H9 (cell line): ENCODE results near the gene ERI3. TPM values are rescaled to one million over a fixed set of nuclear protein-coding genes. Genes with fewer than 3 reads are reported as not detected.

ENCODE experiments used
- DNase-seq: peaks from one replicate; pipeline ENCODE4 v3.0.0-alpha.2; 2017
- H2AFZ ChIP-seq: one replicate; pipeline ENCODE4 v1.6.1; 2013; ENCODE audit warnings: mild to moderate bottlenecking, low read length, control low read depth, moderate library complexity
- H2AK5ac ChIP-seq: 2 replicates; pipeline ENCODE4 v1.6.1; 2013; ENCODE audit warnings: low read length, control low read depth, mixed read lengths; ENCODE audit not compliant: insufficient read length
- H2BK120ac ChIP-seq: one replicate; pipeline ENCODE4 v1.6.1; 2013; ENCODE audit warnings: low read depth, mild to moderate bottlenecking, low read length, control low read depth, inconsistent platforms; ENCODE audit not compliant: poor library complexity, severe bottlenecking
- H2BK12ac ChIP-seq: 2 replicates; pipeline ENCODE4 v1.6.1; 2013; ENCODE audit warnings: low read length, control low read depth, mixed read lengths, low read depth; ENCODE audit not compliant: insufficient read length
- H2BK15ac ChIP-seq: 2 replicates; pipeline ENCODE4 v1.6.1; 2013; ENCODE audit warnings: low read depth, low read length, control low read depth
- H2BK20ac ChIP-seq: one replicate; pipeline ENCODE4 v1.6.1; 2013; ENCODE audit warnings: low read depth, mild to moderate bottlenecking, low read length, control low read depth, inconsistent platforms; ENCODE audit not compliant: poor library complexity, severe bottlenecking
- H2BK5ac ChIP-seq: 2 replicates; pipeline ENCODE4 v1.6.1; 2013; ENCODE audit warnings: low read length, control low read depth, mixed read lengths; ENCODE audit not compliant: insufficient read length
- H3K14ac ChIP-seq: 2 replicates; pipeline ENCODE4 v1.6.1; 2013; ENCODE audit warnings: low read length, control low read depth; ENCODE audit not compliant: insufficient read depth
- H3K18ac ChIP-seq: 2 replicates; pipeline ENCODE4 v1.6.1; 2013; ENCODE audit warnings: low read depth, mild to moderate bottlenecking, mixed read lengths, low read length, control low read depth; ENCODE audit not compliant: insufficient read length
- H3K23ac ChIP-seq: 2 replicates; pipeline ENCODE4 v1.6.1; 2013; ENCODE audit warnings: low read length, control low read depth, mixed read lengths, low read depth; ENCODE audit not compliant: insufficient read length
- H3K23me2 ChIP-seq: 2 replicates; pipeline ENCODE4 v1.6.1; 2013; ENCODE audit warnings: low read depth, mild to moderate bottlenecking, mixed read lengths, low read length, control low read depth; ENCODE audit not compliant: insufficient read length, poor library complexity, severe bottlenecking
- H3K27ac ChIP-seq: 2 replicates; pipeline ENCODE4 v1.5.1; 2013; ENCODE audit warnings: low read length, control low read depth, mixed read lengths, low read depth; ENCODE audit not compliant: insufficient read length
- H3K27me3 ChIP-seq: 2 replicates; pipeline ENCODE4 v1.6.1; 2013; ENCODE audit warnings: low read length, control low read depth, inconsistent platforms; ENCODE audit not compliant: insufficient read depth
- H3K4ac ChIP-seq: 2 replicates; pipeline ENCODE4 v1.6.1; 2013; ENCODE audit warnings: low read depth, mild to moderate bottlenecking, control low read depth, inconsistent platforms, low read length, moderate library complexity
- H3K4me1 ChIP-seq: 2 replicates; pipeline ENCODE4 v1.6.1; 2013; ENCODE audit warnings: low read length, control low read depth, inconsistent platforms; ENCODE audit not compliant: insufficient read depth
- H3K4me2 ChIP-seq: 2 replicates; pipeline ENCODE4 v1.6.1; 2013; ENCODE audit warnings: low read length, control low read depth, mixed read lengths; ENCODE audit not compliant: insufficient read length, insufficient read depth
- H3K56ac ChIP-seq: 2 replicates; pipeline ENCODE4 v1.6.1; 2013; ENCODE audit warnings: low read depth, mild to moderate bottlenecking, mixed read lengths, low read length, control low read depth; ENCODE audit not compliant: insufficient read length
- H3K79me1 ChIP-seq: 2 replicates; pipeline ENCODE4 v1.6.1; 2013; ENCODE audit warnings: low read depth, mild to moderate bottlenecking, moderate library complexity, low read length, control low read depth, inconsistent platforms; ENCODE audit not compliant: insufficient read depth, poor library complexity, severe bottlenecking
- H3K79me2 ChIP-seq: 2 replicates; pipeline ENCODE4 v1.6.1; 2013; ENCODE audit warnings: low read length, control low read depth, inconsistent platforms; ENCODE audit not compliant: insufficient read depth
- H3K9ac ChIP-seq: 2 replicates; pipeline ENCODE4 v1.6.1; 2013; ENCODE audit warnings: low read length, control low read depth, mixed read lengths; ENCODE audit not compliant: insufficient read length; ENCODE audit errors: extremely low read depth
- H3K9me3 ChIP-seq: one replicate; pipeline ENCODE4 v1.6.1; 2013; ENCODE audit warnings: low read depth, low read length, inconsistent platforms; ENCODE audit not compliant: control insufficient read depth
- H3T11ph ChIP-seq: one replicate; pipeline ENCODE4 v1.6.1; 2013; ENCODE audit warnings: mild to moderate bottlenecking, low read length, control low read depth, inconsistent platforms
- H4K20me1 ChIP-seq: one replicate; pipeline ENCODE4 v1.6.1; 2013; ENCODE audit not compliant: control insufficient read depth, insufficient read length, insufficient read depth
- H4K5ac ChIP-seq: 2 replicates; pipeline ENCODE4 v1.6.1; 2013; ENCODE audit warnings: low read depth, mild to moderate bottlenecking, mixed read lengths, low read length, control low read depth; ENCODE audit not compliant: insufficient read length
- H4K8ac ChIP-seq: replicated peaks from 2 replicates; pipeline ENCODE4 v1.6.1; 2013; ENCODE audit warnings: low read length, control low read depth, mixed read lengths, low read depth; ENCODE audit not compliant: insufficient read length
- H4K91ac ChIP-seq: 2 replicates; pipeline ENCODE4 v1.6.1; 2013; ENCODE audit warnings: low read depth, mild to moderate bottlenecking, moderate library complexity, mixed read lengths, low read length, control low read depth; ENCODE audit not compliant: insufficient read length
- H3K27ac Mint-ChIP-seq, 3 experiments: 2 replicates in 2 of 3; 3 replicates in 1 of 3; pipeline ENCODE4 v1.8.0; 2020 to 2021; ENCODE audit warnings: mixed read lengths in 3 of 3, mild to moderate bottlenecking in 1 of 3, moderate library complexity in 1 of 3
- H3K27me3 Mint-ChIP-seq: 2 replicates; pipeline ENCODE4 v1.8.0; 2021; ENCODE audit warnings: low read depth, mild to moderate bottlenecking, moderate library complexity, mixed read lengths
- H3K36me3 Mint-ChIP-seq, 3 experiments: 2 replicates in 2 of 3; 3 replicates in 1 of 3; pipeline ENCODE4 v1.8.0; 2020 to 2021; ENCODE audit warnings: low read depth in 3 of 3, mixed read lengths in 3 of 3; ENCODE audit not compliant: insufficient read depth in 1 of 3
- H3K4me1 Mint-ChIP-seq, 2 experiments: 2 replicates each; pipeline ENCODE4 v1.8.0; 2020; ENCODE audit warnings: mixed read lengths in 2 of 2
- H3K4me3 Mint-ChIP-seq, 2 experiments: 2 replicates in 1 of 2; 3 replicates in 1 of 2; pipeline ENCODE4 v1.8.0; 2020 to 2021; ENCODE audit warnings: mild to moderate bottlenecking in 2 of 2, mixed read lengths in 2 of 2, moderate library complexity in 1 of 2
- H3K9me3 Mint-ChIP-seq, 2 experiments: 2 replicates in 1 of 2; 3 replicates in 1 of 2; pipeline ENCODE4 v1.8.0; 2020; ENCODE audit warnings: mild to moderate bottlenecking in 2 of 2, mixed read lengths in 2 of 2, moderate library complexity in 1 of 2
- CTCF ChIP-seq: fragments of 200-600 bp; sonication (generic); conservative IDR thresholded peaks from 3 replicates; pipeline ENCODE4 v1.8.0; 2021; ENCODE audit warnings: antibody characterized with exemption, mild to moderate bottlenecking
- WGBS: extraction: QIAGEN DNeasy Blood & Tissue Kit; methylation state at CpG from one replicate; pipeline ENCODE4 v1.1.7; 2013; ENCODE audit warnings: missing lambda C conversion rate, low lambda C conversion rate, mixed read lengths; ENCODE audit not compliant: insufficient read length; ENCODE audit errors: extremely low coverage; 5-methylcytosine and 5-hydroxymethylcytosine counted together
- total RNA-seq: library from RNA; stranded (reverse); gene quantifications from 2 replicates; pipeline ENCODE4 v1.2.1, GENCODE V29; 2021

ERI3 gene
- total RNA-seq, 1 experiment from 2014 or later, result 61.6 TPM

GRCh38 chr1:44236490-44237272 lies 118.4 kb downstream of the ERI3 start:
- H3K9me3 ChIP-seq, result no peaks in the 10 kb centered on the region
- no peak overlapping the region for H4K91ac ChIP-seq
- H4K8ac ChIP-seq, result no peak overlapping the region
- no peak for DNase-seq
- H3K27me3 ChIP-seq, result no peaks in the 10 kb centered on the region
- no peak overlapping the region for H2AFZ ChIP-seq
- H2AK5ac ChIP-seq, result no peak overlapping the region
- H2BK5ac ChIP-seq, result no peak overlapping the region
- H3K23ac ChIP-seq, result no peak overlapping the region
- no peak overlapping the region for H2BK15ac ChIP-seq
- H3K23me2 ChIP-seq, result no peaks in the 10 kb centered on the region
- H4K5ac ChIP-seq, result no peak overlapping the region
- H2BK12ac ChIP-seq, result no peak overlapping the region
- Mint-ChIP-seq H3K4me3 (no peak overlapping the region), H3K9me3 (no peaks in the 10 kb centered on the region; a peak in 1 of 5 replicates), H3K4me1 (peaks cover 17 to 32% of the 10 kb centered on the region in 2 experiments), H3K27me3 (no peaks in the 10 kb centered on the region; the same call in 1 of the 2 replicates), H3K27ac (peak overlapping the region in 1 of 3 experiments; percentile 49; a peak in 1 of 7 replicates), H3K36me3 (peaks cover 7 to 10% (median 9%) of the 10 kb centered on the region in 3 experiments)
- no peaks in the 10 kb centered on the region for H3K79me1 ChIP-seq
- no peak overlapping the region for H3K9ac ChIP-seq
- no peak overlapping the region for H3K4ac ChIP-seq
- no peak overlapping the region for H3K4me2 ChIP-seq
- no peak overlapping the region for H2BK20ac ChIP-seq
- no peaks in the 10 kb centered on the region for H4K20me1 ChIP-seq
- no peak overlapping the region for H3K56ac ChIP-seq
- H3K4me1 ChIP-seq, result peaks cover 3% of the 10 kb centered on the region; the same call in 1 of the 2 replicates
- H3K14ac ChIP-seq, result no peak overlapping the region
- WGBS, result no CpG with 5 or more reads among the region's 8 CpGs
- H3K18ac ChIP-seq, result no peak overlapping the region
- H2BK120ac ChIP-seq, result no peak overlapping the region
- no peaks in the 10 kb centered on the region for H3K79me2 ChIP-seq
- H3K27ac ChIP-seq, result no peak overlapping the region
- TF ChIP-seq CTCF, result no peak
- no peak overlapping the region for H3T11ph ChIP-seq
